NCI-H2081 (cell line): ENCODE results near the gene RAB4B.
"Not testable (repeated sequence)": the region's sequence is repeated elsewhere in the genome, so short reads cannot be mapped to it uniquely, and the experiment has no call there.

ENCODE experiments used
- DNase-seq, 2 experiments: peaks; one replicate each; lab custom pipeline; 2025; lab: John Stamatoyannopoulos, UW

Gene RAB4B

DNA sequence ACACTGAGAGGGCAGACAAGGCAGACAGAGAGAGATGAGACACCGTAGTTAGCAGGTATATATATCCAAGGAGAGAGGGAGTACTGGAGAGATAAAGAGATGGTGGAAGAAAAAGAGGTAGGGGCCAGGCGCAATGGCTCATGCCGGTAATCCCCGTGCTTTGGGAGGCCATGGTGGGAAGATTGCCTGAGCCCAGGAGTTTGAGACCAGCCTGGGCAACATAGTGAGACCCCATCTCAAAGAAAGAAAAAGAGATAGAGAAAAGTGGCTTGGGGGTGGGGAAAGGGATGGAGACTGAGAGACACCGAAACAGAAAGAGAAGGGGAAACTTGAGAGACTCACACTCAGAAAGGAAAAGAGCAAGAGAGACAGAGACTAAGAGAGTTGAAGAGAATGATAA lies 2.5 kb downstream of the RAB4B start:
- DNase-seq, result no peak

DNA sequence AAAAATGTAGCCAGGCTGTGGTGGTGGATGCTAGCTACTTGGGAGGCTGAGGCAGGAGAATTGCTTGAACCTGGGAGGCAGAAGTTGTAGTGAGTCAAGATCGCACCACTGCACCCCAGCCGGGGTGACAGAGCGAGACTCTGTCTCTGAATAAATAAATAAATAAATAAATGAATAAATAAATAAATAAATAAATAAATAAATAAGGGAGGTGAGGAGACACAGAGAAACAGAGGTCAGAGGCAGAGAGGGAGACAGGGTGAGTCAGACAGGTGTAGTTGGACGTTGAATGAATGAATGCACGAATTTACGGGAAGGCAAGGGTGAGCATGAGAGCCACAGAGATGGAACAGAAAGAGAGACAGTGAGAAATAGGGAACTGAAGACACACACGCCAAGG lies 3.1 kb downstream of the RAB4B start:
- no peak for DNase-seq

DNA sequence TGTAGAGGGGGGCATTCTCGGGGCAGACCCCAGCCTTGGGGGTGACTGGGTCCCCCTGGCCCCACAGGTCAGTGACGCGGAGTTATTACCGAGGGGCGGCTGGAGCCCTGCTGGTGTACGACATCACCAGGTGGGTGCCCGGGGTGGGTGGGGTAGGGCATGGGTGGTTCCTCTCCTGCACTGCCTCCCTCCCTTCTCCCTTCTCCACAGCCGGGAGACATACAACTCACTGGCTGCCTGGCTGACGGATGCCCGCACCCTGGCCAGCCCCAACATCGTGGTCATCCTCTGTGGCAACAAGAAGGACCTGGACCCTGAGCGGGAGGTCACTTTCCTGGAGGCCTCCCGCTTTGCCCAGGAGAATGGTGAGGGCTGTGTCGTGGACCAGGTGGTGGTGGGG lies 5.7 kb downstream of the RAB4B start:
- DNase-seq, result no peak

DNA sequence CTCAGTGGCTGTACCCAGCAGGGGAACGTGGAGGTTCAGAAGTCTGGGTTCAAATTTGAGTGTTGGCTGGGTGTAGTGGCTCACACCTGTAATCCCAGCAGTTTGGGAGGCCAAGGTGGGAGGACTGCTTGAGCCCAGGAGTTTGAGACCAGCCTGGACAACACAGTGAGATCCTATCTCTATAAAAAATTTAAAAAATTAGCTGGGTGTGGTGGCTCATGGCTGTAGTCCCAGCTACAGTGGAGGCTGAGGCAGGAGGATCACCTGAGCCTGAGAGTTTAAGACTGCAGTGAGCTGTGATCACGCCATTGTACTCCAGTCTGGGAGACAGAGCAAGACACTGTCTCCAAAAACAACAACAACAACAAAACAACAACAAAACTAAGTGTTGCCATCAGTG lies 6.1 kb downstream of the RAB4B start:
- not testable (repeated sequence) for DNase-seq

DNA sequence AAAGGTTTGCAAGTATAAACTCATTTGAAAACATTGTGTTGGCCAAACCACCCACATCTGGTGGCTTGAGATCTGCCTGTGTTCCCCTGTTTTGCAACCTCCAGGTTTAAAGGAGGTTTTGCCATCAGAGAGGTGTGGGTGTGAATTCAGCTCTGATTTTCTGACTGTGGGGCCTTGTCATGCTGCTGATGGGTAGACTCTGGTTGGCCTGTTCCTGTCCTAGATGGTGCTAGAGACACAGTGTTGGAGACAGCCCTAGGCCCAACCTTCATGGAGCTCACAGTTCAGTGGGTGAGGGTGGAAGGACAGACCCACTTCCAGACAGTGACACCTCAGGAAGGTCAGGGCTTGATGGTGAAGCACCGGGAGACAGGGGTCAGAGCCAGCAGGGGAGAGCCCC lies 7.5 kb downstream of the RAB4B start:
- DNase-seq, result no peak

DNA sequence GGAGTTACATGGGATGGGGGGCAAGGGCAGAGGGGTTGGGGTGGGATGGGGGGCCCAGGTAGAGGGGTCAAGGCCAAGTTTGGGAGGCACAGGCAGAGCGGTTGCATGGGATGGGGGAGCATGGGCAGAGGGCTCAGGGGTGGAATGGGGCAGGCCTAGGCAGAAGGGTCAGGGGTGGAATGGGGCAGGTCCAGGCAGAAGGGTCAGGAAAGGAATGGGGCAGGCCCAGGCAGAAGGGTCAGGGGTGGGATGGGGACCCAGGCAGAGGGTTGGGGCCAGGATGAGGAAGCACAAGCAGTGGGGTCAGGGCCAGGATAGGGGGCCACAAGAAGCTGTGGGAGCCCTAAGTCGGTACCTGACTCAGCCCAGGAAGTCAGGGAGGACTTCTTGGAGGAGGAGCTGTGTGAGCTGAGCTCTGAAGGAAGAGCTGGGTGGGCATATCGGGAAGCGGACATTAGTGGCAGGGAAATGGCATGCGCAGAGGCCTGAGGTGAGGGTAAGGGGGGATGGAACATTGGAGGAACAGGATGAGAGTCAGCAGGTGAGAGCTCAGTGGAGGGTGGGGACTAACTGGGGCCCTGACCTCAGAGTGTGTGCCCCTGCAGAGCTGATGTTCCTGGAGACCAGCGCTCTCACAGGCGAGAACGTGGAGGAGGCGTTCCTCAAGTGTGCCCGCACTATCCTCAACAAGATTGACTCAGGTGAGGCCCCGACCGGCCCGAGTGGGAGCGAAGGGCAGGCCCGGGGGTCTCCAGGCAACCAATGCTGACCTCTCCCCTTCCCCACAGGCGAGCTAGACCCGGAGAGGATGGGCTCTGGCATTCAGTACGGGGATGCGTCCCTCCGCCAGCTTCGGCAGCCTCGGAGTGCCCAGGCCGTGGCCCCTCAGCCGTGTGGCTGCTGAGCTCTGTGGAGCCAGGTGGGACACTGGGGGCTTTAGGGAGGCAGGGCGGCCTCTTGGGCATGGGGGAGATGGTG lies 8.3 kb downstream of the RAB4B start:
- DNase-seq, result no peak

DNA sequence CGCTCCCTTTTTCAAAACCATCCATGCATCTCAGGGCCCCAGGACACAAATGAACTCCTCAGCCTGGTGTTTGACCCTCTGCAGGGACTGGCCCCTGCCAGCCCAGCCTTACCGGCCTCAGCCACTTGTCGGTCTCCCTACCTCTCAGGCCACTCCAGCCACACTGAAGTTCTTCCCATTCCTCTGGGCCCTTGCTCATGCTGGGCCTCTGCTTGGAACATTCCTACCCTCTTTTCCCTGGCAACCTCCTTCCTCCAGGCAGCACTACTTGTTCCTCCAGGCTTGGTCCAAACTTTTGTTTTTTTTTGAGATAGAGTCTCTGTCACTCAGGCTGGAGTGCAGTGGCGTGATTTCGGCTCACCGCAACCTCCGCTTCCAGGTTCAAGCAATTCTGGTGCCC lies 13.3 kb downstream of the RAB4B start:
- DNase-seq, result no peak

DNA sequence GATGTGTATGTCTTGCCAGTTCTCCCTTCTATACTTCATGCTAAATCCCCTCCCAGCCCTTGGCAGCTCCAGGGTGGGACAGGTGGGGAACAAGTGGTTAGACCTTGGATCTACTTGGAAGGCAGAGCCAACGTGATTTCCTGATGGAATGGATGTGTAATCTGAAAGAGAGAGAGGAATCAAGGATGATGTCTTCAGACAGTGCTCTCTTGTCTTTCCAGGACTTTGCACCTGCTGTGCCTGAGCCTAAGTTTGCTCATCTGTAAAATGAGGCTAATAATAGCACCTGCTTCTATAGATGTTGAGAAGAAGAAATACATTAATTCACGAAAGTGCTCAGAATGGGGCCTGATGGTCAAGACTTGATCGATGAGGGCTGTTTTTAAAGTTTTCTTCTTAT lies 13.9 kb downstream of the RAB4B start:
- DNase-seq, result no peak

DNA sequence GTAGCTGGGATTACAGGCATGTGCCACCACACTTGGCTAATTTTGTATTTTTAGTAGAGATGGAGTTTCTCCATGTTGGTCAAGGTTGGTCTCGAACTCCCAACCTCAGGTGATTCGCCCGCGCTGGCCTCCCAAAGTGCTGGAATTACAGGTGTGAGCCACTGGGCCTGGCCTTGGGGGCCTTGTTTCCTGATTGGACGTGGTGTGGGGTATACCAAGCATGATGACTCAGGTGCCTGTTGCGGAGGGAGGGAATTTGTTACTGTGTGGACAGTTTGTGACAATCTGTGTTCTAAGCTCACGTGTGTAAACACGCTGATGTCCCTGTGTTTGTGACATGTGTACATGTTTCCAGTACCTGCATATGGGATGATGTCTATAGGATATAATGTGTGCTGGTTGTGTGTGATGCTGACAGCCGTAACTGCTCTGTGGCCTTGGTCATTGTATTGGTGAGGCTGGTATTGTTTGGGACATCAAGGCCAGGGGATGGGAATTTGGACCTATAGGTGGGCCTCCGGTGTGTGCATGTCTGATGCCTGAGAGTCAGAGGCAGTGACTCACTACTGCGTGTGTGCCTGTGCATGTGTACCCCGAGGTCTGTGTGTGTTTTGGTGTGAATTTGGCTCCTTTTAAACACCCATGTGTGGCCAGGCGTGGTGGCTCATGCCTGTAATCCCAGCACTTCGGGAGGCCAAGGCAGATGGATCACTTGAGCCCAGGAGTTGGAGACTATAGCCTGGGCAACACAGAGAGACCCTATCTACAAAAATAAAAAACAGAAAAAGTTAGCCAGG lies 19.3 kb downstream of the RAB4B start:
- DNase-seq, result no peak

DNA sequence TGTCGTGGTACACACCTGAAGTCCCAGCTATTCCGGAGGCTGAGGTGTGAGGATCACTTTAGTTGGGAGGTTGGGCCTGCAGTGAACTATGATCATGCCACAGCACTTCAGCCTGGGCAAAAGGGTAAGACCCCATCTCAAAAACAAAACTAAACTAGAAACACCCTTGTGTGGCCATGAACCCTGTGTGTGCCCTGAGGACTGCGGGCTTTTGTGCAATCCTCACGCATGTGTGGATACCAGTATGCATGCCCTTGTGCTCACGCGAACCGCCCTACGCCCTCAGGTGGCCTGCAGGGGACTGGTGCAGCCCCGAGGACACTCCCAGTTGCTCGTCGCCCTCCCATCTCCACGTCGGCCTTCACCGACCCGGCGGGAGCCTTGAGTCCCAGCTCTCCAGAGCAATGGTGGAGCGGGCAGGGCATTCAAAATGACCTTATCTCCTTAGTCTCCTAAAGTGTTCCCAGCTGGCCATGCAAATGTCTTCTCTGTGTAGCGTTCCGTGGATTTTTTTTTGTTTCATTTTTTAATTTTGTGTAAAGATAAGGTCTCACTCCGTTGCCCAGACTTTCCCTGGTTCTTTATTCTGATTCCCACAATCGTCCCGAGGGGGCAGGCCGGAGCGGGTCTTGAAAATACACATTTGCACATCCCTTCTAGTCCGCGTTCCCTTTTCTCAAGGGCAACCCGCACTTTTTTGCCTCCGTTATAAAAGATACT lies 20.1 kb downstream of the RAB4B start:
- DNase-seq, result peak in 1 of 2 experiments; percentile 31

DNA sequence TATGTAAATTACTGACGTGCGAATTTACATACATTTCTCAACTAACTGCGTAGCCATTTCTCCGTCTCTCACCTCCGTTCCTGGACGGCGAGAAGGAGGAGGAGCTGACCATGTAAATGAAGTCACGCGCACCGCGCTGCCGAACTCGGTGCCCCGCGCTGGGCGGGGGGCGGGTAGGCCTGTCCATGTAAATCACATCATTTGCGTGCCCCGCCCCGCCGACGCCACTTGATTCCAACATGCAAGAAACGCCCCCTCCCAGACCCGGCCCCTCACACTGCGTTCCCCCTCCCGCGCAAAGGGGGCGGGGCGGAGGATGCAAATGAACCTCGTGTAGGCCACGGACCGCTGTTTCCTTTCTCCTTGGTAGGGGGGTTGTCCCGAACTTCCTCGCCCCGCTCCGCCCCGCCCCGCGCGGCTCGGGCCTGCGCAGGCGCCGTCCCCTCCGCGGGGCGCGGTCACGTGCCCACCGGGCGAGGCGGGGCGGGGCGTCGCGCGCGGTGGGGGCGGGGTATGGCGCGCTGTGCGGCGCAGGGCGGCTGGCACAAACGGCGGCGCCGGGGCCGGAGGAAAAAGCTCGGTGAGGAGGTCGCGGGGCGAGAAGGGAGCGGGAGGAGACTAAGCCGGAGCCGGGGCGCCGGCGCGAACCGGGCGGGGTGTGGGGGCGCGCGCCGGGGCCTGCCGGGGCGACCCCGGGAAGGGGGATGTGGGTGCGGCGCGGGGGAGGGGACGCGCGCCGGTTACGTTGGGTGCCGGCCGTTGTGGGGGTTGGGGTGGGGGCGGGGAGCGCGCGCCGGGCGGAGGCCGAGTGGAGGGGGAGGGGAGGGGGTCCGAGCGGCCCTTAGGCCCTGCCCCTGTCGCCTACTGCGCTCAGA lies 20.9 kb downstream of the RAB4B start, which contains the start of gene EGLN2:
Gene EGLN2 (plus strand): TSS at position 509 of the 875 bp plus-strand sequence. CDS start 1,382 bp downstream, outside the sequence.
- DNase-seq, result peak; percentile 99

DNA sequence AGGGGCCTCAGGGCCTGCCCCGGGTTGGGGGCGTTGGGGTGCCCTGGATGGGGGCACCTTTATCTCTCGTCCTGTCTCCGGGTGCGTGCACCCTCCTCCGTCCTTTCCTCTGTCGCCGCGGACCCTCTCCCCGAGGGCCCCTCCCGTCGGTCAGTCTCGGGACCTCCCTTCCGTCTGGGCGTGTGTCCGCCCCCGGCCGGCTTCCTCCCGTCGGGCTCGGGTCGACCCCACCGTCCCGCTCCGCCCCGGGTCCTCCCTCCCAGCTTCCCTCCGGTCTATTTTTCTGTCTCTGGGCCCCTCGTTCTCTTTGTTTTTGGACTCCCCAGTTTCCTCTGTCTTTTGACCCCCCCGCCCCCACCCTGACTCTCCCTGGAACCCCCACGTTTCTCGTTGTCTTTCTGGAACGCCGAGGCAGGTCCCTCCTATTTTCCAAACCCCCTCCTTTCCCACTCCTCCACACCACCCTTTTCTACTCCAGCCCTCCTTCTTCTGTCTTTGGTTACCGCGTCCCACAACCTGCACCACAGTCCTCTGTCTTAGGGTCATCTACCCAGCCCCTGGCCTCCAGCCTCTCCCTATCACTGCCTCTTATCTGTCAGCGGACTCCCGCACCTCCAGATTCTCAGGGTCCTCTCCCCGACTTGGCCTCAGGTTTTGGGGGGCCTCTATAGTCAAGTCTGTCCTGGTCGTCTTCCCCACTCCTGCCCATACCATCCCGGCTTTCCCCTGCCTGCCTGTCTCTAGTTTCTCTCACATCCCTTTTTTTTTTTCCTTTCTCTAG lies 21.7 kb downstream of the RAB4B start:
- no peak for DNase-seq

DNA sequence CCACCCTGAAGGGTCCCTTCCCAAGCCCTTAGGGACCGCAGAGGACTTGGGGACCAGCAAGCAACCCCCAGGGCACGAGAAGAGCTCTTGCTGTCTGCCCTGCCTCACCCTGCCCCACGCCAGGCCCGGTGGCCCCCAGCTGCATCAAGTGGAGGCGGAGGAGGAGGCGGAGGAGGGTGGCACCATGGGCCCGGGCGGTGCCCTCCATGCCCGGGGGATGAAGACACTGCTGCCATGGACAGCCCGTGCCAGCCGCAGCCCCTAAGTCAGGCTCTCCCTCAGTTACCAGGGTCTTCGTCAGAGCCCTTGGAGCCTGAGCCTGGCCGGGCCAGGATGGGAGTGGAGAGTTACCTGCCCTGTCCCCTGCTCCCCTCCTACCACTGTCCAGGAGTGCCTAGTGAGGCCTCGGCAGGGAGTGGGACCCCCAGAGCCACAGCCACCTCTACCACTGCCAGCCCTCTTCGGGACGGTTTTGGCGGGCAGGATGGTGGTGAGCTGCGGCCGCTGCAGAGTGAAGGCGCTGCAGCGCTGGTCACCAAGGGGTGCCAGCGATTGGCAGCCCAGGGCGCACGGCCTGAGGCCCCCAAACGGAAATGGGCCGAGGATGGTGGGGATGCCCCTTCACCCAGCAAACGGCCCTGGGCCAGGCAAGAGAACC lies 22.4 kb downstream of the RAB4B start:
- no peak for DNase-seq

DNA sequence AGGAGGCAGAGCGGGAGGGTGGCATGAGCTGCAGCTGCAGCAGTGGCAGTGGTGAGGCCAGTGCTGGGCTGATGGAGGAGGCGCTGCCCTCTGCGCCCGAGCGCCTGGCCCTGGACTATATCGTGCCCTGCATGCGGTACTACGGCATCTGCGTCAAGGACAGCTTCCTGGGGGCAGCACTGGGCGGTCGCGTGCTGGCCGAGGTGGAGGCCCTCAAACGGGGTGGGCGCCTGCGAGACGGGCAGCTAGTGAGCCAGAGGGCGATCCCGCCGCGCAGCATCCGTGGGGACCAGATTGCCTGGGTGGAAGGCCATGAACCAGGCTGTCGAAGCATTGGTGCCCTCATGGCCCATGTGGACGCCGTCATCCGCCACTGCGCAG lies 22.9 kb downstream of the RAB4B start:
- DNase-seq, result no peak

DNA sequence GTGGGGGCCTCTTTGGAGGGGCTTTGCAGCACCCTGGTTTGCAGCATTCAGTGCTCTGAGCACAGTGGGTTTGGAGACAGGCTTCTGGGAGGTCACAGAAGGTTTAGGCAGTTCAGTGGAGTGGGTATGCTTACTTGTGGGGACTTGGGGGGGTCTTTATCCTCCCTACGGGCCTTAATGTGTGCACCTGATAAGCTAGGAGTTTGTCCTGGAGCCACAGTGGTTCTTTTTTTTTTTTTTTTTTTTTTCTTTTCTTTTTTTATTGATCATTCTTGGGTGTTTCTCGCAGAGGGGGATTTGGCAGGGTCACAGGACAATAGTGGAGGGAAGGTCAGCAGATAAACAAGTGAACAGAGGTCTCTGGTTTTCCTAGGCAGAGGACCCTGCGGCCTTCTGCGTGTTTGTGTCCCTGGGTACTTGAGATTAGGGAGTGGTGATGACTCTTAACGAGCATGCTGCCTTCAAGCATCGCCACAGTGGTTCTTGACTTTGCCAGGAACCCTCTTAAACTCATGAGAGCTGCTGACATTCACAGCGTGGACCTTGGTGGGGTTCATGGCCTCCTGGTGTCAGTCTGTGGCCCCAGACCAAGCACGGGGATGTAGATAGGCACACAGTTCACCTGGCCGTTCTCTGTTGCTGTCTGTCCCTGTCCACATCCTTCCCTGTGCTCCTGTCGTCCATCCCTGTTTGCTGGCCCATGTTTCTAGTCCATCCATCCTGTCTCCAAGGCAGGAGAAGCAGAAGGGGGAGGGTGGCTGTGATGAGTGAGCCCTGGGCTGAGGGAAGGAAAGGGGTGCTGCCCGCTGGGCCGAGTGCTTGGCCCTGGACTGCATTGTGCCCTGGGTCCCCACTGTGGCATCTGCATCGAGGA lies 23.6 kb downstream of the RAB4B start:
- no peak for DNase-seq

DNA sequence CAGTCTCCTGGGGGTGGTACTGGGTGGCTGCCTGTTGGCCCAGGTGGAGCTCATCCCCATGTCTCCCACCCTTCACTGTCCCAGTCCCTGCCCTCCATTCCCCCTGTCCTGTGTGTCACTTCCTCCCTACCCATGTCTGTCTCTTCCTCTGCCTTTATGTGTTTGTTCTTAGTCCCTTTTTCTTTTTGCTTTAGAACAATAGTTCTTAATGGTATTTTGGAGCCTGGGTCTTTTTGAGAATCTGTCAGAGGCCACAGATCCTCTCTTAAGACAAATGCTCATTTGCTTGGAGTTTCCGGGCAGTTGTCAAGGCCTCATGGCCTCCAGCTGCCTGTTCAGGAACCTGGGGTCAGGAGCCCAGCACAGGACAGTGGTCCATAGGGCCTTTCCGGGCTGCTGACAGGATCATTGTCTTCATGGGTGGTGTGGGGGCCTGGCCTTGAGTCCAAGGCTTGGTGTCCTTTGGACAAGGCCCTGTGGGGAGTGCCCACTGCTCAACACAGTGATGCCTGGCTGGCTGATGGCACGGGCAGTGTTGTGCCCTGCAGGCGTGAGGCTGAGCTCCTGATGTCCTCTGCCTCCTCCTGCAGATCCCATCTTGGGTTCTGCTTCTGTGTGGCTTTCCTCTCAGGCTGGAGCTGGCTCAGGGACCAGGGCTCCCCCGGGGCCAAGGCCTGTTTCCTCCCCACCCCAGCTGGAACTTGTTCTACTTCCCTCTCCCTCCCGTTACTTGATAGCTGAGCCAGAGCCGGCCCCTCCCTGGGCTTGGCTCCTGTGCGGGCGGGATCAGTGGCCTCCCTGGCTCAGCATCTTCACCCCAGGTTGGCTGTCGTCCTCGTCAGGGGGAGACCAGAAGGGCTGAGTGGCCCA lies 24.5 kb downstream of the RAB4B start:
- DNase-seq, result no peak

DNA sequence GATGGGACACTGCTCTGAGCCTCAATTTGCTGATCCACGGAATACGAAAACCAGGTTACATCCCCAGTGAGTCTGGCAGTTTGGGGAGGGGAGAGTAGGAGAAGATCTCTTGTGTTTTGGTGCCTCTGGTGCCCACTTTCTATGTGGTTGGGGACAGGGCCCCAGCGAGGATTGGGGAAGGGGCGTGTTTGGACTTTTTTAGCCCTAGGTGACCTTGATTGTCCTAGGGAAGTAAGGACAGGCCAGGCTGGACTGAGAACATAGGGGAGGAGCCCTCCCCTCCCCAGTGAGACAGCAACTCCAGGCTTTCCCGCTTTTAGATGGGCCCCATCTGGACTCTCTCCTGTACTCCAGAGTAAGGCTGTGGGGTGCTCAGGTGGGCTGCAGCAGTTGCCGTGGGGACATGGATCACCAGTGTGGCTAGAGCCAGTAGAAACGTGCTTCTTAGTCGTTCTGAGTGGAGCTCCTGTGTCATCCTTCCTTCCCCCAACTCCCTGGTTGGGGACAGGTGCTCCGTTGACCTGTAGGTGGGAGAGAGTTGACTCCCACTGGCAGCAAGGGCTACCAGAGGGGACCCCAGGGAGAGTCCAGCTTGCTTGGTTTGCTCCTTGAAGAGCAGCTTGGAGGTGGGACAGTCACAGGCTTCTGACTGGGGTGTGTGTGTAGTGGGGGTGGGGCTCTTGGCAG lies 25.3 kb downstream of the RAB4B start:
- DNase-seq, result no peak
